Endothelial cell of umbilical vein (primary cell): ENCODE data around the gene GARIN1A. TPM values are rescaled to one million over a fixed set of nuclear protein-coding genes. Genes with fewer than 3 reads are reported as not detected.
"Not testable (repeated sequence)": the region's sequence is repeated elsewhere in the genome, so short reads cannot be mapped to it uniquely, and the experiment has no call there.

Experiments used
- BruUV-seq: library from RNA; stranded (reverse); fragments of 400-500 nt; replicated peaks from 2 replicates; lab custom pipeline; 2021; lab: Mats Ljungman, UMichigan
- CTCF ChIA-PET: fragments of 300-600, 350-600 bp; sonication (Branson Sonifier 250); formaldehyde crosslinking; loops from one replicate; lab custom pipeline; 2021; ENCODE audit warnings: antibody characterized with exemption, inconsistent platforms; lab: Charles Lee
- POLR2A ChIA-PET: fragments of 300-600, 350-600 bp; sonication (Branson Sonifier 250); formaldehyde crosslinking; loops from one replicate; lab custom pipeline; 2021; ENCODE audit warnings: antibody characterized with exemption, inconsistent platforms; lab: Charles Lee
- DNase-seq: peaks from one replicate; pipeline ENCODE4 v3.0.0-alpha.2; 2011; ENCODE audit warnings: low read depth, low spot score
- FAIRE-seq: peaks from 2 replicates; lab custom pipeline; 2011; peaks lifted over from hg19 to GRCh38; lab: Jason Lieb, UNC
- H2AFZ ChIP-seq: 2 replicates; pipeline ENCODE4 v1.6.0; 2012; ENCODE audit warnings: low read depth, low read length, control low read depth, inconsistent platforms
- H3K27ac ChIP-seq: 2 replicates; pipeline ENCODE4 v1.5.1; 2011; ENCODE audit warnings: low read depth, mild to moderate bottlenecking, control low read depth, low read length, moderate library complexity; ENCODE audit not compliant: insufficient read depth
- H3K27me3 ChIP-seq, 2 experiments: 2 replicates each; pipeline versions ENCODE4 v1.6.0 to v1.6.1; 2011; ENCODE audit warnings: low read length in 2 of 2, mixed read lengths in 1 of 2; ENCODE audit not compliant: control insufficient read depth in 2 of 2, insufficient read depth in 2 of 2
- H3K36me3 ChIP-seq, 2 experiments: 2 replicates in 1 of 2; 3 replicates in 1 of 2; pipeline ENCODE4 v1.5.1; 2011; ENCODE audit warnings: low read length in 2 of 2, mild to moderate bottlenecking in 1 of 2, moderate library complexity in 1 of 2; ENCODE audit not compliant: control insufficient read depth in 2 of 2, insufficient read depth in 2 of 2; ENCODE audit errors: extremely low read depth in 1 of 2
- H3K4me1 ChIP-seq: 3 replicates; pipeline ENCODE4 v1.5.1; 2011; ENCODE audit warnings: mild to moderate bottlenecking, low read length; ENCODE audit not compliant: control insufficient read depth, insufficient read depth; ENCODE audit errors: extremely low read depth
- H3K4me2 ChIP-seq: 2 replicates; pipeline ENCODE4 v1.6.1; 2011; ENCODE audit warnings: low read length, control low read depth, mixed read lengths; ENCODE audit not compliant: insufficient read depth
- H3K4me3 ChIP-seq, 3 experiments: fragments of 200-600 bp in 1 of 3; sonication (generic), shearing (Covaris generic) in 1 of 3; replicated peaks in 1 of 3; 2 replicates each; pipeline ENCODE4 v1.5.1; 2011 to 2016; ENCODE audit warnings: control low read depth in 3 of 3, low read length in 3 of 3, mild to moderate bottlenecking in 2 of 3, inconsistent platforms in 1 of 3, low read depth in 1 of 3, moderate library complexity in 1 of 3; ENCODE audit not compliant: insufficient read depth in 1 of 3
- H3K79me2 ChIP-seq: 2 replicates; pipeline ENCODE4 v1.6.0; 2012; ENCODE audit warnings: low read length, inconsistent platforms; ENCODE audit not compliant: control insufficient read depth, insufficient read depth
- H3K9ac ChIP-seq: replicated peaks from 2 replicates; pipeline ENCODE3; 2011; ENCODE audit warnings: low read length, control low read depth; ENCODE audit not compliant: insufficient read depth; ENCODE audit errors: extremely low read depth
- H3K9me1 ChIP-seq: replicated peaks from 3 replicates; pipeline ENCODE4 v1.6.0; 2011; ENCODE audit warnings: mild to moderate bottlenecking, low read length; ENCODE audit not compliant: control insufficient read depth, insufficient read depth; ENCODE audit errors: extremely low read depth
- H3K9me3 ChIP-seq: replicated peaks from 2 replicates; pipeline ENCODE4 v1.5.1; 2012; ENCODE audit warnings: low read length, inconsistent platforms; ENCODE audit not compliant: control insufficient read depth, insufficient read depth
- H4K20me1 ChIP-seq: replicated peaks from 2 replicates; pipeline ENCODE3; 2011; ENCODE audit warnings: mild to moderate bottlenecking, low read length; ENCODE audit not compliant: control insufficient read depth, insufficient read depth; ENCODE audit errors: extremely low read depth
- dilution Hi-C: fragments of 300-500 bp; cut with MboI; formaldehyde crosslinking; loops from one replicate; pipeline ENCODE4 v1.15.0; 2019; ENCODE audit warnings: low sequenced_read_pairs; ENCODE audit not compliant: extremely low pct_ligation_motif_present
- intact Hi-C: fragments of 100-400 bp; cut with micrococcal nuclease; formaldehyde crosslinking; loops from one replicate; pipeline ENCODE4 v1.10.0; 2022
- polyA plus RNA-seq, 4 experiments: library from polyadenylated mRNA; depleted of rRNA in 3 of 4; stranded (reverse) in 3 of 4; unstranded in 1 of 4; fragments of >200 nt; gene quantifications; 2 replicates each; pipeline versions ENCODE4 v1.2.1 to v1.2.3, GENCODE V29; 2011 to 2012; ENCODE audit warnings: missing spikeins in 1 of 4
- total RNA-seq: library from RNA; stranded (reverse); gene quantifications from 2 replicates; pipeline ENCODE4 v1.2.3, GENCODE V29; 2021

Gene GARIN1A
- total and polyA plus RNA-seq, 2 donors (not counting 3 experiments of a cell fraction or from before 2014, with no cell fraction given), result 0.65 to 3.6 TPM

DNA sequence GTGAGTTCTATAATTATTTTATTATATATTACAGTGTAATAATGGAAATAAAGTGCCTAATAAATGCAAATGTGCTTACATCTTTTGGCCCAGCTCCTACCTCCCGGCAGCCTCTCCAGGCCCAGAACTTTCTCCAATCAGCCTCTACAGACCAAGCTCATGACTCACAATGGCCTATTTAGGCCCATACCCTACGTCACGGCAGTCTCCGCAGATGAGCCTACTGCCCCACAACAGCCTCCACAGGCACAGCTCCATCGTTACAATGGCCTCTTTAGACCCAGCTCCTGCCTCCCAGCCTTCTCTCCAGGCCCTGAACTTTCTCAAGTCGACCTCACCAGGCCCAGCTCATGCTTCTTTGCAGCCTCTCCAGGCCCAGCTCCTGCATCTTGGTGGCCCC is 21.0 kb upstream of the GARIN1A start:
- H3K36me3 ChIP-seq, BruUV-seq, H3K9ac ChIP-seq, H3K27me3 ChIP-seq, H3K4me1 ChIP-seq, H3K9me3 ChIP-seq, FAIRE-seq, H3K79me2 ChIP-seq, DNase-seq, H2AFZ ChIP-seq, H3K4me2 ChIP-seq, H4K20me1 ChIP-seq, dilution Hi-C loops, CTCF ChIA-PET, H3K9me1 ChIP-seq, POLR2A ChIA-PET, intact Hi-C loops, H3K27ac ChIP-seq, H3K4me3 ChIP-seq: not testable (repeated sequence)

DNA sequence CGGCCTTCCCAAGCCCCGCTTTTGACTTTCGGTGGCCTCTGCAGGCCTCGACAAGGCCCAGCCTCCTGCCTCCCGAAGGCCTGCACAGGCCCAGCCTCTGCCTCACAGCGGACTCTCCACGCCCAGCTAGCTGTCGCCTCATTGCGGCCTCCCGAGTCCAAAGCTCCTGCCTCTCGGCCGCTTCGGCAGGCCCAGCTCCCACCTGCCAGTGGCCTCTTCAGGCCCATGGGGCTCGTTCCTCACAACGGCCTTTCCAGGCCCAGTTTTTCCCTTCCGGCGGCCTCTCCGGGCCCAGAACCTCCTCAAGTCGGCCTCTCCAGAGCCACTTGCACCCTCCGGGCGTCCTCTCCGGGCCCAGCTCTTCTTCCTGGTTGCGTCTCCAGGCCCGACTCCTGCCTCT is 19.5 kb upstream of the GARIN1A start:
- H3K36me3 ChIP-seq, BruUV-seq, intact Hi-C loops, dilution Hi-C loops, H3K27ac ChIP-seq, H4K20me1 ChIP-seq, H3K9ac ChIP-seq, H3K4me2 ChIP-seq, POLR2A ChIA-PET, H3K9me3 ChIP-seq, H3K27me3 ChIP-seq, H3K4me1 ChIP-seq, H3K9me1 ChIP-seq, CTCF ChIA-PET, H3K79me2 ChIP-seq, H3K4me3 ChIP-seq, DNase-seq, FAIRE-seq, H2AFZ ChIP-seq: not testable (repeated sequence)

DNA sequence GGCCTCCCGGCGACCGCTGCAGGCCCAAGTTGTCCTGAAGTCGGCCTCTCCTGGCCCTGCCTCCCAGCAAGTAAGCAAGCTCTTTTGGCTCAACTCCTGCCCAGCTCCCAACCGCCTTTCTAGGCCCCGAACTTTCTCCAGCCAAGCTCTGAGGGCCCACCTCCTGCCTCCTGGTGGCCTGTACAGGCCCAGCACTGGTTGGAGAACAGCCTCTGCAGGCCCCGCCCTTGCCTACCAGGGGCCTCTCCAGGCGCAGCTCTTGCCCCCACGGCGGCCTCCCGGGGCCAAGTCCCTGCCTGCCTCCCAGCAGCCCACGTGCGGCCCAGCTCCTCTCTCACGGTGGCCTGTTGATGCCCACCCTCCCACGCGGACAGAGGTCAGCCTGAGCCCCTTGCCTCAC is 18.9 kb upstream of the GARIN1A start:
- CTCF ChIA-PET, intact Hi-C loops, DNase-seq, H3K27ac ChIP-seq, H3K36me3 ChIP-seq, H3K27me3 ChIP-seq, H3K4me2 ChIP-seq, H3K9ac ChIP-seq, H2AFZ ChIP-seq, POLR2A ChIA-PET, H3K79me2 ChIP-seq, BruUV-seq, dilution Hi-C loops, H3K9me1 ChIP-seq, H3K4me1 ChIP-seq, H4K20me1 ChIP-seq, H3K9me3 ChIP-seq, FAIRE-seq, H3K4me3 ChIP-seq: not testable (repeated sequence)

DNA sequence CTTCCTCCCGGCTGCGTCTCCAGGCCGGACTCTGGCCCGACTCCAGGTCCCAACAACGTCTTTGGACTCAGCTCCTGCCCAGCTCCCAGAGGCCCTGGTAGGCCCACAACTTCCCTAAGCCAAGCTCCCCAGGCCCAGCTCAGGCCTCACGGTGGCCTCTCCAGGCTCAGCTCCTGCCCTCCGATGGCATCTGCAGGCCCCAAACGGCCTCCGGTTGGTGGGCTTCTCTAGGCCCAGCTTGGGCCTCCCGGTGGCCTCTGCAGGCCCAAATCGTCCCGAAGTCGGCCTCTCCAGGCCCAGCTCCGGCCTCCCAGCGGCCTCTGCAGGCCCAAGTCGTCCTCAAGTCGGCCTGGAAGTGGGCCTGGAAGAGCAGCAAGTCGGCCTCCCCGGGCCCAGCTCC is 18.0 kb upstream of the GARIN1A start:
- CTCF ChIA-PET, H3K4me2 ChIP-seq, FAIRE-seq, H3K9me1 ChIP-seq, DNase-seq, H4K20me1 ChIP-seq, H3K27me3 ChIP-seq, H3K4me3 ChIP-seq, intact Hi-C loops, H3K79me2 ChIP-seq, BruUV-seq, H2AFZ ChIP-seq, H3K36me3 ChIP-seq, POLR2A ChIA-PET, dilution Hi-C loops, H3K9ac ChIP-seq, H3K4me1 ChIP-seq, H3K27ac ChIP-seq, H3K9me3 ChIP-seq: not testable (repeated sequence)
